Choroid plexus epithelial cell (primary cell): ENCODE data around the gene TRIB2.
A peak's percentile ranks its signal among the peaks of the same experiment; 100 is the strongest.

Source experiments
- DNase-seq: peaks from one replicate; pipeline ENCODE4 v3.0.0-alpha.2; 2010; ENCODE audit warnings: low read depth
- H3K4me3 ChIP-seq: 2 replicates; pipeline ENCODE4 v1.5.1; 2011; ENCODE audit warnings: low read depth, mild to moderate bottlenecking, control low read depth, low read length, moderate library complexity
- TF ChIP-seq, protein P1 (sequence below): conservative IDR thresholded peaks from 2 replicates; pipeline ENCODE4 v1.5.1; 2011; ENCODE audit warnings: low read depth, mild to moderate bottlenecking, control low read depth, inconsistent platforms, low read length, moderate library complexity

The TRIB2 gene

DNA sequence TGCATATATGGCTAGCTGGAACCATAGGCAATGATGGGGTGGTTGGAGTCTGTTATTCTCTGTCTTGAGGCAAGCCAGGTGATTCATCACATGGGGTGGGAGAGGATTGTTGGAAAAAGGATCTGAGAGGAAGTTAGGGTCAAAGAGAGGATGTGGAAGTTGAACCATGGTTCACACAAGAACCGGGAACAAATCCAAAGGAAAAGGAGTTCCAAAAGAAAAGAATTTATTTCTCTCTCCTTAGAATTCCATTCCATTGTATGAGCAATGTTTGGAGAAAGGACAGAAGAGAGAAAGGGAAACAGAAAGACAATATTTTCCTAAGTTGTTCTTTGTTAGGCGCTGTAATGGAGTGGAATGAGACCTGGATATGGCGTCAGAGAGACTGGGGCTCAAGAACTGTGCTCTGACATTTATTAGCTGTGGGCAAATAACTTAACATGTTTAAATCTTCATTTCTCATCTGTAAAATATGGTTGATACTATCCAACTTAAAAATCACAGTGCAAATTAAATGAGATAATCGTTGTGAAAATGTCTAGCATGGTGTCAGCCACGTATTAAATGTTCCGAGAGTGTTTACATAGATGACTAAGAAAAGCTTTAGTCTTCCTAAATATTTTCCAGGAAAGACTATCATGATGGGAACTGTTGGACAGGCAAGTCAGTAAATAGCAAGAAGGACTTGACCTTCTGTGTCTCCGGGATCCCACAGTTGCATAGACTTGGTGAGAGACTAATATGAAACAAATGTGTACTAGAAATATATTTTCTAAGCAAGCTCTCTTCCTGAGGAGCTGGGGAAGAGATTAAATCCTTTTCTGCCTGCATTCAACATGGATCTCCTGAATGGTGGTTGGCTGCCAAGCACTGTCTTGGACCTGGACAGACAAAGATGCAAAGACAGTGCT is 71.4 kb downstream of the TRIB2 start:
- no peak overlapping the region for H3K4me3 ChIP-seq
- TF ChIP-seq, protein P1, sequence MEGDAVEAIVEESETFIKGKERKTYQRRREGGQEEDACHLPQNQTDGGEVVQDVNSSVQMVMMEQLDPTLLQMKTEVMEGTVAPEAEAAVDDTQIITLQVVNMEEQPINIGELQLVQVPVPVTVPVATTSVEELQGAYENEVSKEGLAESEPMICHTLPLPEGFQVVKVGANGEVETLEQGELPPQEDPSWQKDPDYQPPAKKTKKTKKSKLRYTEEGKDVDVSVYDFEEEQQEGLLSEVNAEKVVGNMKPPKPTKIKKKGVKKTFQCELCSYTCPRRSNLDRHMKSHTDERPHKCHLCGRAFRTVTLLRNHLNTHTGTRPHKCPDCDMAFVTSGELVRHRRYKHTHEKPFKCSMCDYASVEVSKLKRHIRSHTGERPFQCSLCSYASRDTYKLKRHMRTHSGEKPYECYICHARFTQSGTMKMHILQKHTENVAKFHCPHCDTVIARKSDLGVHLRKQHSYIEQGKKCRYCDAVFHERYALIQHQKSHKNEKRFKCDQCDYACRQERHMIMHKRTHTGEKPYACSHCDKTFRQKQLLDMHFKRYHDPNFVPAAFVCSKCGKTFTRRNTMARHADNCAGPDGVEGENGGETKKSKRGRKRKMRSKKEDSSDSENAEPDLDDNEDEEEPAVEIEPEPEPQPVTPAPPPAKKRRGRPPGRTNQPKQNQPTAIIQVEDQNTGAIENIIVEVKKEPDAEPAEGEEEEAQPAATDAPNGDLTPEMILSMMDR = no peak
- peak; percentile 75 for DNase-seq

DNA sequence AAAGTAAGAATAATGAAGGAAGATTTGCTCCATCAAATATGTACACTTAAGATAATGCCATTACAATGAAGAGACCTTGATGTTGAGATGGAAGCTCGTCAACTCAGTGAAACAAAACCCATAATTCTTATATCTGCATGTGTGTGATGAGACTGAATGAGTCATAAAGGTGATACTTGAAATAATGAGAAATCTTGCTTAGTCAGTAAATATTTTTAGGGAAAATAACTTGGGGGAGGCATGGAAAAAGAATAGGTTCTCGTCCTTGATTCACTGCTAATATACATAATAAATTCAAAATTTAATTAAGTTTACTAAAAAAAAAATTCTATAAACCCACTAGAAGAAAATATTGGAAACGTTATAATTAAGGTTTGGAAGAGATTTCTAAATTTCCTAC is 75.2 kb downstream of the TRIB2 start:
- no peak for DNase-seq
- H3K4me3 ChIP-seq = no peak overlapping the region

More for the DNA sequence above, 75.2 kb downstream of the TRIB2 start:
- TF ChIP-seq, protein P1 = no peak
